Suprapubic skin (tissue), 4 donors: Measurements from ENCODE around the gene STING1. TPM values are rescaled to one million over a fixed set of nuclear protein-coding genes. Genes with fewer than 3 reads are reported as not detected.
"Not testable (repeated sequence)": the region's sequence is repeated elsewhere in the genome, so short reads cannot be mapped to it uniquely, and the experiment has no call there.

ENCODE experiments used
- DNase-seq, 2 donors: peaks; one replicate each; pipeline ENCODE4 v3.0.0-alpha.2; 2019; ENCODE audit warnings: low spot score in 2 of 2
- H3K27ac ChIP-seq: fragments of 200-600 bp; sonication (generic); one replicate; pipeline ENCODE4 v1.5.1; 2019
- H3K27me3 ChIP-seq: fragments of 200-600 bp; sonication (generic); one replicate; pipeline ENCODE4 v1.5.1; 2019
- H3K36me3 ChIP-seq: fragments of 200-600 bp; sonication (generic); one replicate; pipeline ENCODE4 v1.5.1; 2019
- H3K4me1 ChIP-seq: fragments of 200-600 bp; sonication (generic); one replicate; pipeline ENCODE4 v1.5.1; 2019
- H3K4me3 ChIP-seq: fragments of 200-600 bp; sonication (generic); one replicate; pipeline ENCODE4 v1.5.1; 2019; ENCODE audit warnings: mild to moderate bottlenecking
- H3K9me3 ChIP-seq: fragments of 200-600 bp; sonication (generic); one replicate; pipeline ENCODE4 v1.5.1; 2019
- CTCF ChIP-seq, 2 donors: fragments of 200-600 bp in 1 of 2; fragments of 450-650 bp in 1 of 2; sonication (generic) in 1 of 2; IDR thresholded peaks; one replicate each; pipeline ENCODE4 v1.5.1; 2016 to 2019; ENCODE audit warnings: antibody characterized with exemption in 2 of 2, mild to moderate bottlenecking in 1 of 2, moderate library complexity in 1 of 2
- EP300 ChIP-seq: sonication (generic); formaldehyde crosslinking; IDR thresholded peaks from one replicate; pipeline ENCODE4 v1.6.1; 2017; ENCODE audit warnings: antibody characterized with exemption
- POLR2A ChIP-seq, 2 donors: fragments of 450-650 bp; IDR thresholded peaks; one replicate each; pipeline ENCODE4 v1.6.1; 2017; ENCODE audit warnings: antibody characterized with exemption in 2 of 2, mild to moderate bottlenecking in 2 of 2, moderate library complexity in 2 of 2
- POLR2AphosphoS5 ChIP-seq, 3 donors: sonication (generic); formaldehyde crosslinking; IDR thresholded peaks; one replicate each; pipeline ENCODE4 v1.6.1; 2017; ENCODE audit warnings: antibody characterized with exemption in 3 of 3
- WGBS: methylation state at CpG from one replicate; pipeline ENCODE4 v1.1.5; 2018; 5-methylcytosine and 5-hydroxymethylcytosine counted together
- total RNA-seq, 4 donors: library from RNA; depleted of rRNA; stranded (reverse); fragments of >200 nt; gene quantifications; one replicate each; pipeline ENCODE4 v1.1.0, GENCODE V29; 2016

The STING1 gene
- total RNA-seq: 10 to 100 TPM; 11.3 to 20.3 (median 14.8) TPM

GRCh38 chr5:139482050-139482889 is at the start of gene STING1:
Gene STING1 (minus strand): TSS chr5:139482758. CDS start chr5:139481704, 1,054 bp downstream.
- Histone ChIP-seq H3K27ac (peak within 1 kb of the TSS; percentile 94), H3K27me3 (no peaks in the 10 kb centered on the region), H3K36me3 (peaks cover 18% of the 10 kb centered on the region), H3K4me3 (peak within 1 kb of the TSS; percentile 53), H3K4me1 (peaks cover 46% of the 10 kb centered on the region), H3K9me3 (no peaks in the 10 kb centered on the region)
- WGBS: 3% methylated on average over 15 of the region's 19 CpGs
- TF ChIP-seq POLR2A (IDR thresholded peaks at IDR 0.05) (peak in 1 of 2 donors; percentile 22), CTCF (IDR thresholded peaks at IDR 0.05) (no peak), EP300 (no peak), POLR2AphosphoS5 (IDR thresholded peaks at IDR 0.05) (no peak)
- DNase-seq: peak; percentile 93 to 94

- Histone ChIP-seq H3K36me3 (no peaks in the 10 kb centered on the region), H3K4me3 (no peak overlapping the region), H3K9me3 (no peaks in the 10 kb centered on the region), H3K27me3 (no peaks in the 10 kb centered on the region), H3K27ac (no peak overlapping the region), H3K4me1 (no peaks in the 10 kb centered on the region)
- WGBS: 93% methylated on average over 3 of the region's 3 CpGs
- no peak for DNase-seq
- no peak for TF ChIP-seq EP300
- no peak for TF ChIP-seq POLR2AphosphoS5 (IDR thresholded peaks at IDR 0.05)
- no peak for TF ChIP-seq POLR2A (IDR thresholded peaks at IDR 0.05)
- TF ChIP-seq CTCF (IDR thresholded peaks at IDR 0.05): no peak
These were observed 49.2 kb upstream of the STING1 start for GRCh38 chr5:139531772-139532169.

- not testable (repeated sequence) for H3K4me1 ChIP-seq, H3K36me3 ChIP-seq, H3K27ac ChIP-seq, H3K4me3 ChIP-seq, DNase-seq, H3K9me3 ChIP-seq, H3K27me3 ChIP-seq
- 96% methylated on average over 2 of the region's 2 CpGs for WGBS
These were observed 47.5 kb upstream of the STING1 start for GRCh38 chr5:139530079-139530478.

GRCh38 chr5:139528695-139529094 is 46.1 kb upstream of the STING1 start:
- 95% methylated on average over 8 of the region's 8 CpGs for WGBS
- not testable (repeated sequence) for H3K9me3 ChIP-seq, H3K27me3 ChIP-seq, H3K27ac ChIP-seq, H3K4me1 ChIP-seq, H3K4me3 ChIP-seq, DNase-seq, H3K36me3 ChIP-seq

GRCh38 chr5:139527896-139528467 is 45.4 kb upstream of the STING1 start:
- not testable (repeated sequence) for H3K4me1 ChIP-seq, DNase-seq, H3K9me3 ChIP-seq, H3K36me3 ChIP-seq, H3K4me3 ChIP-seq, H3K27me3 ChIP-seq, H3K27ac ChIP-seq
- 75% methylated on average over 7 of the region's 7 CpGs for WGBS

GRCh38 chr5:139527090-139527470 is 44.5 kb upstream of the STING1 start:
- not testable (repeated sequence) for H3K9me3 ChIP-seq, H3K27ac ChIP-seq, H3K36me3 ChIP-seq, H3K4me3 ChIP-seq, H3K4me1 ChIP-seq, H3K27me3 ChIP-seq, DNase-seq
- WGBS: 82% methylated on average over 2 of the region's 2 CpGs

- H3K36me3 ChIP-seq, H3K27me3 ChIP-seq, H3K9me3 ChIP-seq, H3K27ac ChIP-seq, H3K4me3 ChIP-seq, H3K4me1 ChIP-seq, DNase-seq: not testable (repeated sequence)
- 84% methylated on average over 18 of the region's 22 CpGs for WGBS
These were observed 43.9 kb upstream of the STING1 start for GRCh38 chr5:139526309-139527089.

GRCh38 chr5:139525586-139526308 is 43.2 kb upstream of the STING1 start:
- H3K36me3 ChIP-seq, DNase-seq, H3K27me3 ChIP-seq, H3K27ac ChIP-seq, H3K4me1 ChIP-seq, H3K4me3 ChIP-seq, H3K9me3 ChIP-seq: not testable (repeated sequence)
- 79% methylated on average over 12 of the region's 12 CpGs for WGBS
